ENCODE measurements around the gene HDAC7.
A peak's percentile ranks its signal among the peaks of the same experiment; 100 is the strongest.

Gene HDAC7

DNA sequence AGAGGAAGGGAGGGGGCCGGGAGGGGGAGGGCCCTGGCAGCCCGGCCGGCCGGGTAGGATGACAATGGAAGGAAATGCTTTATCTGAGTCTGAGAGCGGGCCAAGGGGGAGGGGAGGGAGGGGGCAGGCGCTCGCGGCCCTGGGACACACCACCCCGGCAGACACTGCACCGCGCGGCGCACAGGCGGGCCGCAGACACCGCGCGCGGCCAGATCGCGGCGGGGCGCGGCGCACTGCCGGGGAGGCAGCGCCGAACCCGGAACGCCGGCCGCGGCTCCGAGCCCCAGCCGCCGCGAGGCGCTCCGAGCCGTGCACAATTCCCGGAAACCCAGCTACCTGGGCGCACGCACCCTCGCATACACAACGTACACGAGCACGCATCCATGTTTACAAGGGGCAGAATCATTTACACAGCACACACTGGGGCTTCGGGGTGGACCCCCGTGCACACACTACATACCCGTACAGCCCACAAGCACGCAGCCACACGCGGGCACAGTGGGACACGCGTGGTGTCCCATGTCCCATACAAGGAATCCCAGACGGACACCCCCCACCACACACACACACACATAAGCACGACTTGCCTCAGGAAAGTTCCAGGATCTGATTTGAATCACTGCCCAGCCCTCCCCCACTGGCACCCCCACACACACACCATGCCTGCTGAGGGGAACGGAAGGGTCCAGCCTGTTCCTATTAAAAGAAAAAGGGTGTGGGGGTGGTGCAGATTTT is at the start of gene HDAC7:
Gene HDAC7, minus strand, starts transcription at position 8 of the 735 bp plus-strand sequence. CDS start 118 bp downstream, outside the sequence.
- H3K4me3 ChIP-seq (ENCODE audit: severe bottlenecking): peak within 1 kb of the TSS; percentile 94
- TF ChIP-seq CTCF (IDR thresholded peaks at IDR 0.05; ENCODE audit: poor library complexity, severe bottlenecking): no peak
- peak within 1 kb of the TSS; percentile 95 for H3K27ac ChIP-seq (ENCODE audit: poor library complexity, severe bottlenecking)
- H3K27me3 ChIP-seq (ENCODE audit: insufficient read depth, poor library complexity, severe bottlenecking): no peaks in the 10 kb centered on the region
- no peaks in the 10 kb centered on the region for H3K9me3 ChIP-seq (ENCODE audit: severe bottlenecking)
- no peak for DNase-seq (ENCODE audit: low spot score)
- peaks cover 29% of the 10 kb centered on the region for H3K4me1 ChIP-seq (ENCODE audit: insufficient read depth, poor library complexity, severe bottlenecking)
- ATAC-seq (ENCODE audit: low read depth): peak; percentile 48
- H3K36me3 ChIP-seq (ENCODE audit: low read depth): peaks cover 17% of the 10 kb centered on the region; the same call in 1 of the 2 replicates

- ATAC-seq (ENCODE audit: low read depth): no peak
- Histone ChIP-seq H3K4me3 (ENCODE audit: severe bottlenecking) (no peak overlapping the region), H3K27ac (ENCODE audit: poor library complexity, severe bottlenecking) (no peak overlapping the region), H3K36me3 (ENCODE audit: low read depth) (peaks cover 9% of the 10 kb centered on the region; the same call in 1 of the 2 replicates), H3K4me1 (ENCODE audit: insufficient read depth, poor library complexity, severe bottlenecking) (peaks cover 20% of the 10 kb centered on the region), H3K9me3 (ENCODE audit: severe bottlenecking) (no peaks in the 10 kb centered on the region), H3K27me3 (ENCODE audit: insufficient read depth, poor library complexity, severe bottlenecking) (no peaks in the 10 kb centered on the region)
- TF ChIP-seq CTCF (IDR thresholded peaks at IDR 0.05; ENCODE audit: poor library complexity, severe bottlenecking): no peak
- DNase-seq (ENCODE audit: low spot score): no peak
Observed at GRCh38 chr12:47868552-47869031, 48.9 kb upstream of the HDAC7 start.

GRCh38 chr12:47868041-47868440 is 48.3 kb upstream of the HDAC7 start:
- Histone ChIP-seq H3K9me3 (ENCODE audit: severe bottlenecking) (no peaks in the 10 kb centered on the region), H3K4me1 (ENCODE audit: insufficient read depth, poor library complexity, severe bottlenecking) (peaks cover 26% of the 10 kb centered on the region), H3K36me3 (ENCODE audit: low read depth) (peaks cover 11% of the 10 kb centered on the region), H3K27me3 (ENCODE audit: insufficient read depth, poor library complexity, severe bottlenecking) (no peaks in the 10 kb centered on the region), H3K27ac (ENCODE audit: poor library complexity, severe bottlenecking) (peak overlapping the region; percentile 40), H3K4me3 (ENCODE audit: severe bottlenecking) (no peak overlapping the region)
- DNase-seq (ENCODE audit: low spot score) (no peak), ATAC-seq (ENCODE audit: low read depth) (no peak)
- TF ChIP-seq CTCF (IDR thresholded peaks at IDR 0.05; ENCODE audit: poor library complexity, severe bottlenecking): no peak

DNA sequence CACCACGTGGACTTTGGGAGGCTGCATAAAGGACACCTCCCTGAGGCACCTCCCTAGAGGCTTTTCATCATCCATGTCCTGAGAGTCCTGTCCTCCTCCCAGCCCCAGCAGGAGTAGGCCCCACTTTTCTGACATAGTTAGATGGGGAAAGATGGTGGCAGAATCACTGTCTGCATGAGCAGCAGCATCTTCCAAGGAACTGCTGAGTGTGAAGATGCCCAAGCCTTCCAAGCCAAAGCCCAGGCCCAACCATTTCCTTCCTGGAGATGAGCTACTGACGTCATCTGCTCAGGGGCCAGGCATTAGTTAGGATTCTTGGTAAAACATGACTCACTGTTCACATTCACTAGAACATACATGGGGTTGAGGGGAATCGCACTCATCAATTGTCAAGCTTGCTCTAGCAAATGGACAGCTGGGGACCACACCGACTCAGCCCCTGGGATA is 47.8 kb upstream of the HDAC7 start:
- Histone ChIP-seq H3K36me3 (ENCODE audit: low read depth) (peaks cover 16% of the 10 kb centered on the region), H3K27ac (ENCODE audit: poor library complexity, severe bottlenecking) (peak overlapping the region; percentile 40), H3K4me3 (ENCODE audit: severe bottlenecking) (no peak overlapping the region), H3K27me3 (ENCODE audit: insufficient read depth, poor library complexity, severe bottlenecking) (no peaks in the 10 kb centered on the region), H3K9me3 (ENCODE audit: severe bottlenecking) (no peaks in the 10 kb centered on the region), H3K4me1 (ENCODE audit: insufficient read depth, poor library complexity, severe bottlenecking) (peaks cover 31% of the 10 kb centered on the region)
- DNase-seq (ENCODE audit: low spot score): no peak
- no peak for TF ChIP-seq CTCF (IDR thresholded peaks at IDR 0.05; ENCODE audit: poor library complexity, severe bottlenecking)
- peak; percentile 70 for ATAC-seq (ENCODE audit: low read depth)
